GM12864 (cell line): ENCODE measurements around the gene ABLIM2.

Experiments
- DNase-seq: peaks from one replicate; pipeline ENCODE4 v3.0.0-alpha.2; 2011; ENCODE audit warnings: low read depth
- H3K4me3 ChIP-seq: 2 replicates; pipeline ENCODE4 v1.5.1; 2011; ENCODE audit warnings: mild to moderate bottlenecking, low read depth, low read length, control low read depth
- TF ChIP-seq, protein P1 (sequence below): IDR thresholded peaks from 2 replicates; pipeline ENCODE4 v1.5.1; 2011; ENCODE audit warnings: low read depth, mild to moderate bottlenecking, moderate library complexity, low read length, control low read depth, inconsistent platforms; ENCODE audit errors: missing control alignments

The ABLIM2 gene

DNA sequence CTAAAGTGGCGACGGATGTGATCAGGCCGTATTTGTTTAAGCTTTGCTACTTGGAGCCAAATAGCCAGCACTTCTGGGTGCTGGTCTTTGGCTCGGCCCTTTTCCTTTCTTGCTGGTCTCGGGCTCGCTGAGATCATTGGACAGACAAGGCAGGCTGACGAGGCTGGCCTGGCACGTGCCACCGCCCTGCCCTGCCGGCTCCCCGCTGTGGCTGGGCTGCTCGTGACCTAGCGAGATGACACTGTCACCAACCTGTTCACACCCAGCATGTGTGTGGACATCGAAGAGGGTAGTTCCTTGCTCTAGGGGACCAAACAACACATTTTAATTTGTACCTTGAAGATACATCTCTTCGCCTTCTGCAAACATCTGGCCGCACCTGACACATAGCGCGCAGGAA is 98.0 kb downstream of the ABLIM2 start:
- no peak overlapping the region for H3K4me3 ChIP-seq
- TF ChIP-seq, protein P1, sequence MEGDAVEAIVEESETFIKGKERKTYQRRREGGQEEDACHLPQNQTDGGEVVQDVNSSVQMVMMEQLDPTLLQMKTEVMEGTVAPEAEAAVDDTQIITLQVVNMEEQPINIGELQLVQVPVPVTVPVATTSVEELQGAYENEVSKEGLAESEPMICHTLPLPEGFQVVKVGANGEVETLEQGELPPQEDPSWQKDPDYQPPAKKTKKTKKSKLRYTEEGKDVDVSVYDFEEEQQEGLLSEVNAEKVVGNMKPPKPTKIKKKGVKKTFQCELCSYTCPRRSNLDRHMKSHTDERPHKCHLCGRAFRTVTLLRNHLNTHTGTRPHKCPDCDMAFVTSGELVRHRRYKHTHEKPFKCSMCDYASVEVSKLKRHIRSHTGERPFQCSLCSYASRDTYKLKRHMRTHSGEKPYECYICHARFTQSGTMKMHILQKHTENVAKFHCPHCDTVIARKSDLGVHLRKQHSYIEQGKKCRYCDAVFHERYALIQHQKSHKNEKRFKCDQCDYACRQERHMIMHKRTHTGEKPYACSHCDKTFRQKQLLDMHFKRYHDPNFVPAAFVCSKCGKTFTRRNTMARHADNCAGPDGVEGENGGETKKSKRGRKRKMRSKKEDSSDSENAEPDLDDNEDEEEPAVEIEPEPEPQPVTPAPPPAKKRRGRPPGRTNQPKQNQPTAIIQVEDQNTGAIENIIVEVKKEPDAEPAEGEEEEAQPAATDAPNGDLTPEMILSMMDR: no peak
- DNase-seq: no peak

DNA sequence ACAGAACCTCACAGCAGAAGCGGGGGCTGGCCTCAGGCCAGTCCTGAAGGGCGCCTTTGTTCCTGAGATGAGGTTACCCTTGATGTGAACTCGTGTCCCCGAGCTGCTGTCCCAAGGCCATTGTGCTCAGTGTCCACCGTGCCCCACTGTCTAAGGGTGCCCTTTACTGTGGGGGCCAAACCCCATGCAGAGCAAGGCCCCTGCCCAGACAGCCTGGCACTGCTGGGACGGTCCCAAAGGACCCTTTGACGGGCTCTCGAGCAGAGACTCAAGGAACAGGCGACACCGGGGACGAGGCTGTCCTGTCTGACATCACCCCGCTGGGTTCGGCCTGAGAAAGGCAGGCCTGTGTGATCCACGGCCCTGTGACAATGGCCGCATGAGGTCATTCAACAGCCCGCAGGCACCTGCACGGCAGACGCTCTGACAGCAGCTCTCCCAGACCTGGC is 100.6 kb downstream of the ABLIM2 start:
- no peak for DNase-seq
- H3K4me3 ChIP-seq: no peak overlapping the region
- TF ChIP-seq, protein P1: no peak

DNA sequence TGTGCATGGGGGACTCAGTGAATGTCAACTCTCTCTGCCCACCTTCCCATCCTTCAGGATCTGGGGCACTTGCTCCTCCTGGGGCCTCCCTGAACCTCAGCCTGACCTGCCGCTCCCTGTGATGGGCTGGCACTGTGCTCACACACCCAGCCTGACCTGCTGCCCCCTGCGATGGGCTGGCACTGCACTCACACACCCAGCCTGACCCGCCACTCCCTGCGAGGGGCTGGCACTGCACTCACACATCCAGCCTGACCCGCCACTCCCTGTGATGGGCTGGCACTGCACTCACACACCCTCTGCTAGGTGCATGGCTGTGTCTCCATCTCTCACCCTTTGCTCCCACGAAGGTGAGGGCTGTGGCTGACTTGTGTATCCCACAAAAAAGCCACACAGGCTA is 103.4 kb downstream of the ABLIM2 start:
- TF ChIP-seq, protein P1: no peak
- DNase-seq: no peak
- no peak overlapping the region for H3K4me3 ChIP-seq

DNA sequence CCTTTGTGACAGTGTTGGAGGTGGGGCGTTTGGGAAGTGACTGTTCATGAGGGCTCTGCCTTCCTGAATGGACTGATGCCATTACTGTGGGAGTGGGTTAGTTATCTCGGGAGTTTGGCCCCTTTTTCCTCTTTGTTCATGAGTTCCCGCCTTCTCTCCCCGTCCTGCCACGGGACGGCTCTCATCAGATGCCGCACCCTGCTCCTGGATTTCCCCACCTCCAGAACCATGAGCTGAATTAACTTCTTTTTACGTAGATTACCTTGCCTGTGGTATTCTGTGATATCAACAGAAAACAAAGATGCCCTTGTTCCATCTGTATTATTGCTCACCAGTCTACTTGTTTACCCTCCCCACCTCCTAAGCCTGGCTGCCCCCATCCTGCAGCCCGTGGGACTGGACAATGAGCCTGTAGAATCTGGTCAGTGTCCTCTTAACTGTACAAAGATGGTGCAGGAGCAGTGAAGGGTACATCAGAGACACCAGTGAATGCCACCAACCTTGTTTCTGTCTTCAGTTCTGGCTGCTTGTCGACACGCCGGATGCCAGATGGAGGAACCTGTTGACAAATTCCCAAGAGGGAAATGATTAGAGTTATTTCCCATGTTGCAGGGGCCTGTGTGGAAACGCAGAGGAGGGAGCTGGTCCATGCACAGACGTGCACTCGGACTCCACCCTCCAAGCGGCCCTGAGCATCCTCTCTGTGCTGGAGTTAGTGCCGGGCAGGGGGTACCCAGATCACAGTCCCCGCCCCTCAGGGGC is 104.7 kb downstream of the ABLIM2 start:
- H3K4me3 ChIP-seq: no peak overlapping the region
- DNase-seq: no peak
- TF ChIP-seq, protein P1: no peak

DNA sequence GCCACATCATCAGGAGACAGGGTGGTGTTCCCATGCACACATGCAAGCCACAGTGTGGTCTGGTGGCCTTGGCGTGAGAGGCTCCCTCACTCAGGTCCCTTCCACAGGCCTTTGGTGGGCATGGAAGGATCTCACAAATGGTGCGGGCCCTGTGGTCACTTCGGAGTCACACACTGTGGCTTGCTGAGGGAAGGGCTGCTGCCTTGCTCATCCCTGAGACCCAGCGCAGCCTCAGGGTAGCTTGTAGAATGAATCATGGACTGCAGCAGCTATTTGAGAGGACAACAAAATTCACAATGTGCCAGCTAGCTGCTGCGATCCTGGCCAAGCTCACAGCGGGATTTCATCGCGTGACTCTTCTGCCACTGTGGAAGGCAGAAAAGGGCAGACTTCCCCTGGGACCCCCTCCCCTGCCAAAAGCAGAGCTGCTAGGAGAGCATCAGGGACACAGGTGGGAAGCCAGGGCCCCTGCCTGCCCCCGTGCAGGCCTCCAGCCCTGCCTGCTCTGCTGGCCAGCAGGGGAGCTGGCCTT is 106.4 kb downstream of the ABLIM2 start:
- no peak overlapping the region for H3K4me3 ChIP-seq
- DNase-seq: no peak
- TF ChIP-seq, protein P1: no peak

DNA sequence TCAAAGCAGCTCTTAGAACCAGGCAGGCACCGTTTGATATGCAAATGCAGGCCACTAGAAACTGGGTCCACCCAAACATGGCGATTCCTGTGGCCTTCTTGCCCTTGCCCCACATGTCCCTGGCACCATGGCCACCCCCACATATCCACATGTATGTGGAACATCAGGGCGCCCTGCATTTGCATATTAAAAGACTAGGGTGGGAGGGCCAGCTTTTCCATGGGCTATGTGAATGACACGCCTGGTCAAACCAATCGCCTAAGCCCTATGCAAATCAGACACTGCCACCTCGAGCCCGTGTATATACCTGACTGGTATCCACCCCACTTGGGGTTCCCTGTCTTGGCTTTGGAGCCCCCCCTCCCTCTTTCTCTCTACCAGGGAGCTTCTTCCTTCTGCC is 107.0 kb downstream of the ABLIM2 start:
- TF ChIP-seq, protein P1: no peak
- DNase-seq: no peak
- no peak overlapping the region for H3K4me3 ChIP-seq

DNA sequence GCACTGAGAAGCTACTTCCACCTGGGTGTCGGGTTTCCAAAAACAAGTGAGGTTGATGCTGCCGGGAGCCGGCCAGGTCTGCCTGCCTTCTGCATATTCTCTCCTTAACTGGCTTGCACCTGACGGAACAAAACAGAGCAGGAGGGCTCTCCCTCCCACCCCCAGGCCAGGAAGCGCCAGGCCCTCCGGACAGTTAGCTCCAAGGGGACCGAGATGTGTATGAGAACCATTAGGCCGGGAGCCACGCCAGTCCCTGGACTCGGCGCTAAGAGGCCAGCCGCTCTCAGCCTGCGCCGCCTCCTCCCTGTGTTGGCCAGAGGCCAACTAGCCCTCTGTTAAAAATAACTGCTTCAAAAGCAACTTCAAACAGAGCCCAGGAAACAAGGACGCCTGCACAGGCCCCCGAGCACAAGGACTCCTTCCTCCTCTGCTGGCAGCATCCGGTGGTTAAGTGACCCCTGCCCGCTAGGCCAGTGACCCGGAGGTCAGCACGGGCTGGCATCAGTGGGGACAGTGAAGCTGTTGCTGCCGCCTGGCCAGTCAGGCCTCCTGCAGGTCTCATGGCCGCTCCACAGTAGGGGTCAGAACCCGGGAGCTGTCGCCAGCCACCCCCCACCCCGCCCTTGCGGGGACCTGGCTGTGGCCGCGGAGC is 107.9 kb downstream of the ABLIM2 start:
- no peak overlapping the region for H3K4me3 ChIP-seq
- TF ChIP-seq, protein P1: no peak
- no peak for DNase-seq
